Astrocyte of the hippocampus (primary cell): ENCODE results near the gene NEDD4L.

Experiments
- DNase-seq: peaks from one replicate; pipeline ENCODE4 v3.0.0; 2011; ENCODE audit warnings: low read depth, low spot score

Gene NEDD4L

DNA sequence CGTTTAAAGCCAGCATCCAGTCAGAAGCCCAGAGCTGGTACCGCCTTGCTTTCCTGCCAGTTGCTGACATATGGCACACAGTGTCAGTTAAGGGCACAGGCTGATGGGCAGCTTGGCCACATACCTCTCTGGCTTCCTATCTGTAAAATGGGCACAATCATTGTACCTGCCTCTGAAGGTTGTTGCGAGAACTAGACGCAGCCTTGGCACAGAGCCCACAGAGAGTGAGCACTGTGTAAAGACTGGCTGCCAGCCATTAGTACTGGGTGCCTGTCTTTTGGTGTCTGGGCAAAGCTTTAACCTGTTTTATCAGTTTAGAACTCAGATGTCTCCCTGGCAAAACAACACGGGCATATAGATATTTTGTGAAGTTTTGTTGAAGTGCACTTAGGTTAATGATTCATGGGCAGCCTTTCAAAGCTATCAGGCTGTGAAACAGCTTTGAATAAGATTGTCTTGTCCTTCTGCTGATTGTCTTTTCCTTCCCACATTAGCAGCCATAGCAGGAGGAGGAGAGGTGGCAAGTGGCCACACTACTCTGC lies 269.5 kb downstream of the NEDD4L start:
- DNase-seq, result peak; percentile 19

DNA sequence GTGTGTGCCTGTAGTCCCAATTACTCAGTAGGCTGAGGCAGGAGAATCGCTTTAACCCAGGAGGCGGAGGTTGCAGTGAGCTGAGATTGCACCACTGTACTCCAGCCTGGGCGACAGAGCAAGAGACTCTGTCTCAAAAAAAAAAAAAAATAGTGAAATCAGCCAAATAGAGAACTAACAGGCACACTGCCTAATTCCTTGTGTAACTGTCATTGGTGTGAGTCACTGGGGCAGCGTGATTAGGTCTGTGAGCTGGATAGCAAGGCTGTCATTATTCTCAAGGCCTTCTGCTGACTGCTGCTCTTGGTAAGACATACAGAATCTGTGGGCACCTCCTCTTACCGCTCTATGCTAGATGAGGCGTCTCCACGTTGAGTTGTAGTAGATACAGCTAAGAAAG lies 270.3 kb downstream of the NEDD4L start:
- peak; percentile 91 for DNase-seq

DNA sequence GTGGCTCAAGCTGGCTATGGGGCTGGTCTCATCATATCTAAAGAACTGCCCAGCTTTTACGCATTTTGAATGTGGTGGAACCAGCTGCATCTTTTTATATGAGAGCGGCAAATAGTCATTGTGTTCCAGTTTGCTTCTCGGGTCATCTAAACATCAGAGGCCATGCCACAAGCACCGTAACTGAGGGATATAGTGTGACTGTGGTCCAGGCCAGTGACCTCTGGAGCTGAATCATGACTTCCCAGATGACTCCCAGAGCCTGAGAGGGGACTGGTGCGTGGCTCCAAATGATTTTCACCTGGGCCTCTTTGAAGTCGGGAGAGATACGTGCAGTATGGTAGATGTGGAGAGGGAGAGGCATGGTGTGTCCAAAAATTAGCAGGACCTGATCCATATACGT lies 271.0 kb downstream of the NEDD4L start:
- no peak for DNase-seq

DNA sequence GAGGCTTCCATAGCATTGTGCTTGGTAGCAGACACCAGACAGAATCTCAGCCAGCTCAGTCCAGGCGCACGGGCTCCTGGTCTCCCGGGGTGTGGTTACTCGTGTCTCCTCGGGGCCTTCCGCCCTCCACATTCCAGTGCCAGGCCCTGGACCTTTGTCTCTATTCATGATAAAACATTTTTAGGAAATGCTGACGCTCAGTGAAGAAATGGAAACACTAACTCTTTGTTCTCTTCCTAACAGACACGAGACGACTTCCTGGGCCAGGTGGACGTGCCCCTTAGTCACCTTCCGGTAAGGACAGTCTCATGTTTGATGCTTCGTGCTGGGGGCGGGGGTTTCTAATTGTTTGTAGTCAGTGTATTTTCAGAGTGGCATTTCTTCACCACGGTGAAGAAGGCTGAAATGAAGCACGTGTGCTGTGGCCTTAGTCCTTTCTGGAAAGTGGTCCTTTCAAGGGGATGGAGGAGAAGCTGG lies 271.8 kb downstream of the NEDD4L start:
- peak; percentile 29 for DNase-seq

DNA sequence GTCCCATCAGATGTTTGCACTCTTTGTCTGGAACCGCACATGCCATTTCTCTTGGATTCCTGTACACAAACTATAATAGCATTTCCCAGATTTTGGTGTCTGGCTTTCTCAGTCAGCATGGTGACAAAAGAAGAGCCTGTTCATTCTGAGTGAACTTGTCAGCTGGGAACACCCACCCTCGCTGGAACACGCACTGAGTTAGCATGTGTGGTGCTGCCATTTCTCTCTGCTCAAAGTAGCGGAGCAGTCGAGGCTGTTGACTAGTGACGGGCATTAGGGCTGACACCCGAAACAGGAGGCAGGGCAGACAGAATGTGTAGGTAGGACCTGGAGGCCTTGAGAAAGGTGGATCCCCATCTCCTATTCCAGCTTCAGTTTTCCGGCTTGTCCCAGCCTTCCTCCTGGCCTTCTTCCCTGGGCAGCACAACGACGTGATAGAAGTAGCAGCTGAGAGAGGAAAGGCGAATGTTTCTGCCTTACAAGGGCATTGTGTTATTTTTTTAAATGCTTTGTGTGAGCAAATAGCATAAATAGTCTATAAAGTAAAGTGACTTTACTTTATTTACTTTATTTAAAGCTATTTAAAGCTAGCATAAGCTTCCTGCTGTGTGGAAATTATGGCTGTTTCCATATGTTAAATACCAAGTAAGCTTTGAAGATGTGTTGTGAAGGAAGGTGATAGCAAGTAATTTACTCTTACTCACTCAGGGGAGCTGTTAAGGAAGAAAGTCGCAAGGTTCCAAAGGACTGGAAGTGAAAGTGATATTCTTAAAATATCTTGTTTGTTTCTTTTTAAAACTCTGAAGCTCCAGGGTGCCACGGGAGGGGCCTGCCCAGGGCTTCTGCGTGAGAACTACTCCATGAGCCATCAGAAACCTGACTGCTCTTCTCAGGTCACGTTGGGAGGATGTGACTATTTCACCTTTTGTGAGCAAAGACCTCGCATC lies 272.6 kb downstream of the NEDD4L start:
- no peak for DNase-seq

DNA sequence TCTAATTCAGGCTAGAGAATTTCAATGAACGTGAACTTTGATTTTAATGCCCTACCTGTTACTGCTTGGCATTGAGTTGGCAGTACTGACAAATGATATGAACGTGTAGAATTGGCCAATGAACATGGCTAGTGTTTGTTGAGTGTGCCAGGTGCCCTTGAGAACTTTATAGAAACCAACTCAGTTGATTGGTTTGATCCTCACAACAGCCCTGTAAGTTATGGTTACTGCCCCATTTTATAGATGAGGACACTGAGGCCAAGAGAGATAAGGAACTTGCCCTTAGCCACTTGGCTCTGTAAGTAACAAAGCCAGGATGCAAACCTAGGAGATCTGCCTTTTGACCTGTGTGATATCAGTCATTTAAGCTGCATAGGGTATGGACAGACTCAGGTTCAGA lies 275.7 kb downstream of the NEDD4L start:
- DNase-seq, result no peak

DNA sequence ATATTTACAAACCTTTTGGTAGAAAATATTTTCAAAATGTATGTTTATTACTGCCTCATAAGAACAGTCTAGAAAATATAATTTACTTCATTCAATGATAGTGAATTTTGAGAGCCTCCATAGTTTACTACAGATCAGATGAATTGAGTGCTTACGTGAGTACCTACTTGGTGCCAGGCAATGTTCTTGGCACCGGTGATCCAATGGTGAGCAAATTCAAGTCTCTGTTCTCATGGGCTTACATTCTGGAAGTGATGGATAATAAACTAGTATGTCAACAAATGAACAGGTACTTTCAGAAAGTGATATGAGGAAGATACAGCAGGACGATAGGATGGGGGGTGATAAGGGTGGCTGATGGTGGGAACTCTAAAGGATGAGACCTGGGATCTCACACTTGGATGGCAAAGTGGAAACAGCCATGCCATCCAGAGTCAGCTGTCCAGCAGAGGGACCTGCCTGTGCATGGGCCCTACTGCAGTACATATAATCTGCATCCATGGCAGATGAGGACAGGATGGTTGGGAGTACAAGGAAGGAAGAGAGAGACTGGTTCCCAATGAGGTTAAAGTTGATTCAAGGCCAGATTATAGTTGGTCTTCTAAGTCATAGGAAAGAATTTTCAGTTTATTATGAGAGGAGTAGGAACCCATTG lies 277.0 kb downstream of the NEDD4L start:
- DNase-seq, result no peak

DNA sequence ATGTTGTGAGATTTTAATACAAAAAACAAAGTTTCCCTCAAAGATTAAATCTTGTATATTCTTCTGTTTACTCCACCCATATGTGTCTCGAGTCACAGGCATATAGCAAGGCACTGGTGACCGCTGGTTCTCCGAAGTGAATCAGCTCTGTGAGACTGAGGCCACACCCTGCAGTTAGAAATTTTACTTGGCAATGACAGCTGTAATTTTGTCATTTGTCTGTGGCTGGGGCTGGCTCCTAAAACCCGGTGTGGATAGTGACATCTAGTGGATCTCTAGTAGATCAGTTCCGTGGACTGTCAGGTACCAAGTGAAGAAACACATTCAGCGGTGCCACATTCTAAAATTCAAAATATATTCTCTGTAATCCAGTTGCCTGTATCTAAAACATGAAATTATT lies 278.0 kb downstream of the NEDD4L start:
- peak; percentile 82 for DNase-seq

DNA sequence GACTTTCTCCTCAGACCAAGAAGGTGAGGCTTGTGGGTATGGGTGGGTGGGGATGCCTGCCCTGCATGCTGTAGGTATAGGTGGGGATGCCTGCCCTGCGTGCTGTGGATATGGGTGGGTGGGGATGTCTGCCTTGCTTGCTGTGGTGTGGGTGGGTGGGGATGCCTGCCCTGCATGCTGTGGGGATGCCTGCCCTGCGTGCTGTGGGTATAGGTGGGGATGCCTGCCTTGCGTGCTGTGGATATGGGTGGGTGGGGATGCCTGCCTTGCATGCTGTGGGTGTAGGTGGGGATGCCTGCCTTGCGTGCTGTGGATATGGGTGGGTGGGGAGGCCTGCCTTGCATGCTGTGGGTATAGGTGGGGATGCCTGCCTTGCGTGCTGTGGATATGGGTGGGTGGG lies 278.4 kb downstream of the NEDD4L start:
- DNase-seq, result no peak

DNA sequence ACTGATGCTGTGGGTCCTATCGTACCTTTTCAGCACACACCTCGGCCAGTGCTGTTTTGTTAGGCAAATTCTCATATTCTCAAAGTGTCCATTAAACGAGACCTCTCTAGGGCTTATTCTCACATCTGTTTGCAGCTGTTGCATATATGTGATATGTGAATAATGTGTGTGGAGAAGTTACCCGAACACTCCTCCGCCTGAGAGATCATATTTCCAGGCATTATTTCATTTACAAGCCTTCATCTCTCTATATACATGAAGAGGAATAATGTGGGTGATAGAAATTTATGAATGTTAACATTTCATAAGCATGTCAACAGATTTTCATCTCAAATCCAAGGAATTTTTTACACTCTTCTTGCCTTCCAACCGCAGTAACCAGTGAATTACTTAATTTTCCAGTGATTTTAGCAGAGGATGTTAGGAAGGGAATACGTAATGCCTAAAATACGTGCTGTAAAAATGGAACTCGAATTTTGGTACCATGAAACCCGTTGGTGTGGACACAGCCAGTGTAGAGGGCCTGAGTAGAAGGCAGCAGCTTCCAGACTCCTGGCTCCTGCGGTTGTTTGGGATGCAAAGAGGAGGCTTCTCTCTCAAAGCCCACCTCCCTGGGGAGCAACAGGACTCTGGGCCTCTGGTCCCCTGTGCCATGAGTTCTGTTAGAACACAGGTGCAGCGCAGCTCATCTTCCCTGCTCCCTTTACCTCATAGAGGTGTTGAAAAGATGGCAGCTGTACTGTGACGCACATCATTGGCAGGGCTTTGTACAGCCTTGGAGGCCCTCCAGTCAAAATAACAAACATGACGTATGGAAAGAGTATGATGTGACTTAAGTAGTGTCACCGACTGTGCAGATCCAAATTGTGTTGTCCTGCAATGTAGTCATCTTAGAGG lies 280.1 kb downstream of the NEDD4L start:
- no peak for DNase-seq

DNA sequence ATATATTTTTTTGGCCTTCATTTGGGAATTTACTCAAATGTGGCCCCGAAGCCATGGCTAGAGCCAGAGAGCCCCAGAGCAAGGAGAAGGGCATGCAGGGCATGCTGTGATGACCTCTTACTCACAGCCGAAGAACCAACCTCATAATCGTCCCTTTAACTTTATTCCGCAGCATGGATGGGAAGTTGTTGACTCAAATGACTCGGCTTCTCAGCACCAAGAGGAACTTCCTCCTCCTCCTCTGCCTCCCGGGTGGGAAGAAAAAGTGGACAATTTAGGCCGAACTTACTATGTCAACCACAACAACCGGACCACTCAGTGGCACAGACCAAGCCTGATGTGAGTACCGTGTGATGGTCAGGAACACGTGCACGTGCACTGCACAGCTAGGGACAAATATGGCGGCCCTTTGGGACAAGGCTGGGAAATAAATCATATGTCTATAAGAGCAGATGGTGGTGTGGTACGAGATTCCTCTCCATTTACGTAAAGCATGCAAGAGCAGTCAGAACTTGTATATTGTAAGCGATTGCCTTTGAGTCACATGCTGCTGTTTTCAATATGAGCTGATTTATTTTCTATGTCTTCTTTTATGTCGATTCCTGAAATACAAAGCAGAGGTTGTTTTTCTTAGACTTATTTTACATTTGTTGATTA lies 280.9 kb downstream of the NEDD4L start:
- no peak for DNase-seq

DNA sequence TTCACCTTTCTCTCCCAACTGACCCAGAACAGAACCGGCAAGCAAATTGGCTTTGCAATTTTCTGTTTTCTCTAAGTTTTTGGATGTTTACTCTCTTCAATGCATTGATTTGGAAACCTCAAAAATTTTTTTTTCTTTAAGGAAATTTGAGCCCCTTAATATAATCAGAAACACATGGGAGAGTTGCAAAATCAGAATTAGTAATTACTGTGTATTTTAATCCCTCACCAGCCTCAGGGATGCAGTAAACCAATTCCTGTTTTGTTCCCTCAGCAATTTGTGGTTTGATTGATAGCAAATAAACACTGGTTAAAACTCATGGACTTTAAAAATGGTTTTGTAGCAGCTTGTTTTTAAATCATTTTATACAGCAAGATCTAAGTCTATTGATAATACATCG lies 281.5 kb downstream of the NEDD4L start:
- no peak for DNase-seq

DNA sequence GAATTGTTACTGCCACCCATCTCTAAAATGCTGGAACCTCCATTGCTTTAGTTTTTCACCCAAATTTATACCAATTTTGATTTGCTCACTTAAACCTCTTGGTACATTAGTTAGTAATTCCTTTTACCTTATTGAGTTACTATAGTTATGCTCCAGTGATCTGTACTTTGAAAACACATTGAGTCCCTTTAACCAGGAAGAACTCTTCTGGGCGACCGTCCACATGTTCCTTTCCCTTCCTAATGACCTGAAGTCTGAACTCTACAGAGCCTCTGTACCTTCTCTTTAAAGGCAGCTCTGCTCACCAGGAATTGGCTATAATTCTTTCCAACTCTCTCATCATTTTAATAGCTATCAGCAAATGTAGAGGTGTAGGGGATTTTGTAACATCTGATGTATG lies 290.0 kb downstream of the NEDD4L start:
- no peak for DNase-seq

DNA sequence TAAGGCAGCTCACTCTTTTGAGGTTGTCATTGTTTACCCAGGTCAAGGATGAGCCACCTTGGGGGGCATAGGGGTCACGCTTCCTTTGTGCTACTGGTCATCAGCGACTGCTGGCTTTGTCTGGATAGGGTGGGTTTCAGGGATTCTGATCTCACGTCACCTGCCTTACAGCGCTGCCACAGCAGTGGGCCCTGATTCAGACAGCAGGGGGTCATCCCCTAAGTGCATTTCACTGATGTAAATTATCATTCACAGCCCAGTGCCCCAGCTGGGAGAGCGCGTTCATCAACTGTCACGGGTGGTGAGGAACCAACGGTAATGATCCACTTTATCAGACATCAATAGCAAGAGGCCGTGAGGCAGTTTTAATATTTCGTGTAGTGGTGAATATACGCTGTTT lies 291.2 kb downstream of the NEDD4L start:
- no peak for DNase-seq

DNA sequence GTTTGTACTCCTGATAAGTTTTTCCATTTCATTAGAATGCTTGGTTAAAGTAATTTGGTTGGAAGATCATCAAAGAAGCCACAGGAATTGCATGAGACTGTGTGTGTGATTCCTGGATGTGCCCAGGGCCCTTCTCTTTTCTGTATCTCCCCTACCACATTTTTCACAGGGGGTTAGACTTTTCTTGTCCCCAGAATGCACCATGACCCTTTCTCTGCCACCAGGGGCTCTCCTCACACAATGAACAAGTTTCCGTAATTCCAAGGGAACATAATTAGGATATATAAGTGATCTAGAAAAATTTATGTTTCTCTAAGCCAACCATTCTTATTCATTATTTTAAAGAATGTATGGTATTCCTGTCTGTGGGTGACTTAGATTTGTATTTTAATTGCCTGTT lies 291.8 kb downstream of the NEDD4L start:
- DNase-seq, result peak; percentile 56

DNA sequence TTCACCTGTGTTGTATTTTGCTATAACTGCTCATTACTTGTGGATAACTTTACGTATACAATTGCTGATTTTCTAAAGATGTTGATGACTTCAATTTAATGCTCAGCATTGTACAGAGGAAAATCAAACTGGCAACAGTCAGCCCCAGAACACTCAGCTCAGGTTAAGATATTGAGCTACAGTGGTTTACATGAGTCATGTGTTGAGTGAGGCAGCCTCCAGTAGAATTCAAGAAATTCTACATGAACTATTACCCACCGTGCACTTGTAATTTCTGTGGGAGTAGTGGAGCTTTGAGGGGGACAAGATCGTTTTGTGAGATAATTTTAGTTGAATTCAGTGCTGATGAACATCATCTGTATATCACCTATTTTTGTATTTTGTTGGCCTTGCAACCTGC lies 292.6 kb downstream of the NEDD4L start:
- peak; percentile 63 for DNase-seq

DNA sequence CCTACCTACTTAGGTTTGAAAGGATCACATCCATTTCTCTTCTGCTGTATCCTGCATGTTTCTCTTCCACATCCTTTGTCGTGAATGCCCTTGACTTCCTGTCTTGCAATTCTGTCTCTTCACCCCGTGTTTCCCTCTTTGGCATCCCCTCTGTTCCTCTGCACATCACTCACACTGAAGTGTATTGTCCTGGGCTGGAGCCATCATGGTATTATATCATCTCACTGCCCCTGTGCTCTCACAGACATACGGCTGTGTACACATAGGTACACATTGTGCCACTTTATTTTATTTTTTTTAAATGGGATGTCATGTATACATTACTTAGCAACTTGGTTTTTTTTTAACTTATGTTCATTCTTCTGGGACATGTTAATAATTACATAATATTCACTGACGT lies 293.3 kb downstream of the NEDD4L start:
- DNase-seq, result no peak

DNA sequence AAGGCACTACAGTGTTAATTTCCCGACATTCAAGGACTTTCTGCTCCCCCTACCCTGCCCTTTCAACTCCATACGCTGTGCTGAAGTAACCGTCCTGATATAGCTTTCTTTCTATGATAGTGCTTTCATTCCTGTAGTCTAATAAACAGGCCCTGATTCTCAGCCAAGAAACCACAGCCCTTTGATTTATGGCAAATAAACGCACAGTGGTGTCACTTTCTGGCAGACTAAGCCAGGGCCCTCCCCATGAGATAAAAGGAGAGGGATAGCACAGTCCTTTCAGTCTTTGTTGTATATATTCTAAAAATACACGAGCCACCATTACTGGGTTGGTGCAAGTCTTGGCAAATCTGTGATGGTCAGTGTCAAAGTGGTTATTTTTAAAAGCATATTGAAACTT lies 293.7 kb downstream of the NEDD4L start:
- DNase-seq, result peak; percentile 49

DNA sequence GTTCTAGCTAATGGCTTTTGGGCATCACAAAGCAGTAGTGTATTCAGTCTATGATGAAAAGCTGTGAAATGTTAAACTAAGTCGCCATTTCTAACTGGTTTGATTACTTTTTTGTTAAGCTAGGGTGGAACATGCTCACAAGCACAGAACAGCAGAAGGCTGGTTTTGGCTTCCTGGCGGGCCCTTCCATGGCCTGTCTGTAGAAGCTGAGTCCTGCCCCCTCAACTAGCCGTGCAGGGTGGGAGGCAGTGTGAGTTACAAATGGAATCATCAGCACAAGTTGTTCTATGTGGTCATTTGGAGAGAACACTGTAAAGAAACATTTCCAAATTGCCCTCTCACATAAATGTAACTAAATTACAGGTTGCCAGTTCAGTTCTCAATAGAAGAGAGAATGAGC lies 294.1 kb downstream of the NEDD4L start:
- no peak for DNase-seq

DNA sequence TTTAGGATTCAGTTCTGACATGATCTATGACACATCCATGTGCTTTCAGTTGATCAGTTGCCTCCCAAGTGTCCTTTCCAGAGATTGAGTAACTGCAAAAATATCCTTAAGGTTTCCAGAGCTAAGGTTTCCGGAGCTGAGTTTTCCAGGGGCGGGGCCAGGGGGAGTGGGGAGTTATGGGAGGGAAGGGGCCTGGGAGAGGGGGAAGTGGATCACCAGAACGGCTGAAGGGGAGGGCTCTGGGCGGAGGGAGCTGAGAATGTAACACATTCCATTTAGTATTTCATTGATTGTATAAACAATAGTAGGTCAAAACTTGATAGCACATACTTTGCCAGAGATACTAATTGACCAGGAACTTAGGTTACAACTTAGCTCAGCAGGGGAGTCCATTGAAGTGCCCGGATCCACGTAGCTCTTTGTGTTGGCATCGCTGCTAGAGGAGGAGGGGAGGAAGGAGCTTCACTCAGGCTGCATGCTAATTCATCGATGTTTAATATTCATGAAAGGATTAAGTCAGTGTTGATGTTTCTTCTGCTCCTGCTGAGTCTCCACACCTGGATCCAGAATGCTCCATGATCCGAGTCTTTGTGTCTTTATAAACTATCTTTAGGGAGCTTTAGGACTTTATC lies 295.1 kb downstream of the NEDD4L start:
- DNase-seq, result peak; percentile 84

DNA sequence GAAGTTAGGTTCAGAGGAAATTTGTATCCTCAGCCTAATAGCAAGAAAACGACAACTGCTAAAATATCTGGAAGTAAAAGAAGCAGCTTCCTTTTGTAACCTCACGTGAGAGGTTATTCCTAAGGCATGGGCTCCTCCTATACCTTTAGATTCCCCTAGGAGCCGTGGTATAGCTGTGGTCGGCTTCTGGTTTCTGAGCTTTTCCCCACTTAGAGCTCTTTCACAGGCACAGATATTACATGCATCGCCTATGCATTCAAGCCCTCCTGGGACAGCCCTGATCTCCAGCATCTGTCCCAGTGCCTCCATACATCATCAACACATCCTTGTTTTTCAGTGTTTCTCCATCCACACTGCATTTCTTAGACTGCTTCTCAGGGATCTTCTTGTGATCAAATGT lies 295.9 kb downstream of the NEDD4L start:
- no peak for DNase-seq
